Right lobe of liver (tissue), 6 donors: Measurements from ENCODE around the gene ATP13A1. TPM values are rescaled to one million over a fixed set of nuclear protein-coding genes. Genes with fewer than 3 reads are reported as not detected.

Source experiments
- ATAC-seq, 4 donors: fragments of 200-7000 bp; cut with Tn5 transposase; one replicate each; pipeline ENCODE4 v1.9.1; 2020; ENCODE audit warnings: mild to moderate bottlenecking in 4 of 4, moderate library complexity in 4 of 4
- DNase-seq, 3 donors: peaks; one replicate each; pipeline ENCODE4 v3.0.0-alpha.2; 2020
- H3K27ac ChIP-seq, 3 donors: fragments of 200-600 bp; one replicate each; pipeline ENCODE4 v1.8.0; 2022
- H3K27me3 ChIP-seq, 2 donors: fragments of 200-600 bp; one replicate each; pipeline ENCODE4 v1.8.0; 2022
- H3K36me3 ChIP-seq, 4 donors: fragments of 200-600 bp; sonication (generic) in 1 of 4; one replicate each; pipeline versions ENCODE4 v1.5.1 to v1.8.0; 2017 to 2022; ENCODE audit warnings: control low read depth in 1 of 4
- H3K4me1 ChIP-seq, 4 donors: fragments of 200-600 bp; sonication (generic) in 1 of 4; one replicate each; pipeline versions ENCODE4 v1.5.1 to v1.8.0; 2017 to 2022; ENCODE audit warnings: control low read depth in 1 of 4
- H3K4me3 ChIP-seq, 3 donors: fragments of 200-600 bp; one replicate each; pipeline ENCODE4 v1.8.0; 2022
- H3K9me3 ChIP-seq, 4 donors: fragments of 200-600 bp; sonication (generic) in 1 of 4; one replicate each; pipeline versions ENCODE4 v1.5.1 to v1.8.0; 2017 to 2022; ENCODE audit warnings: control low read depth in 1 of 4
- POLR2A ChIP-seq: fragments of 450-650 bp; IDR thresholded peaks from one replicate; pipeline ENCODE4 v1.6.1; 2017; ENCODE audit warnings: antibody characterized with exemption, mild to moderate bottlenecking
- WGBS: methylation state at CpG from one replicate; pipeline ENCODE4 v1.1.6; 2018; ENCODE audit warnings: low coverage, low lambda C conversion rate; ENCODE audit not compliant: insufficient coverage; ENCODE audit errors: missing lambda C conversion rate; 5-methylcytosine and 5-hydroxymethylcytosine counted together
- intact Hi-C, 2 donors: fragments of 100-400 bp; cut with DNase I; formaldehyde crosslinking; loops; one replicate each; pipeline versions ENCODE4 v1.11.2 to v1.14.1; 2022
- total RNA-seq, 6 experiments: library from RNA; depleted of rRNA in 2 of 6; stranded (reverse); fragments of >200 nt in 2 of 6; fragmentation: NEBNext Ultra II Directional in 3 of 6; extraction: Animal tissue kit (Norgen Biotek cat#: 25700) in 3 of 6; gene quantifications; one replicate each; pipeline versions ENCODE4 v1.1.0 to v1.2.4, GENCODE V29; 2016 to 2023
- TF ChIP-seq, protein P1 (sequence below), 4 donors: fragments of 200-600 bp in 3 of 4; fragments of 450-650 bp in 1 of 4; IDR thresholded peaks; one replicate each; pipeline versions ENCODE4 v1.5.1 to v1.8.0; 2016 to 2022; ENCODE audit warnings: antibody characterized with exemption in 4 of 4, mild to moderate bottlenecking in 2 of 4
- donor health status: DM: no; HTN: yes; CAD: no.
- donor health status: DM: no; HTN: no; CAD: no.
- donor health status: DM: no; HTN: no; CAD: no.
- donor health status: DM: no; HTN: yes; CAD: no.
- donor health status: DM: no; HTN: yes; CAD: no.

ATP13A1 gene
- total RNA-seq, 6 experiments from 2014 or later, result 26.3 to 159 (median 28.0) TPM

DNA sequence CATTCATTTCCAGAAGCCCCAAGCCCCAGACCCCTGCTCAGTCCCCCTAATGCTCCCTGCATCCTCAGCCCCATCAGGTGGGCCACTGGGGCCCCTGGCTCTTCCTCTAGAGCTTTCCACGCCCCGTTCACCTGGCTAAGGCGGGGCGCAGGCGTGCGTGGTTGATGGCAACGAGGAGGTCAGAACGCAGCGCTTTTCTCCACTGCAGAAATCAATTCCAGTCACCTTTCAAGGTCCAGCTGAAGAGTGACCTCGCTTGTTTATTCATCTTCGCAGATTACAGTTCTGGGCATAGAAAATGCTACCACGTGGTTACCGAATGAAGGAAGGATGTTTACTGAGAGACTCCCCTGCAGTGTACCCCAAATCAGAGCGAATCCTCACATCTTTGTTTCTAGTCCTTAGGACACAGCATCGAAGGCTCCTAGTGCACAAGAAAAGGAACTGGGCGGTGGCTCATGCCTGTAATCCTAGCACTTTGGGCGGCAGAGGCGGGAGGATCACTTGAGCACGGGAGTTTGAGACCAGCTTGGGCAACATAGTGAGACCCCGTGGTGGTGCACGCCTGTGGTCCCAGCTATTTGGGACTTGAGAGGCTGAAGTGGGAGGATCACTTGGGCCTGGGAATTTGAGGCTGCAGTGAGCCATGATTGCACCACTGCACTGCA, 44.2 kb downstream of the ATP13A1 start:
- TF ChIP-seq, protein P1, sequence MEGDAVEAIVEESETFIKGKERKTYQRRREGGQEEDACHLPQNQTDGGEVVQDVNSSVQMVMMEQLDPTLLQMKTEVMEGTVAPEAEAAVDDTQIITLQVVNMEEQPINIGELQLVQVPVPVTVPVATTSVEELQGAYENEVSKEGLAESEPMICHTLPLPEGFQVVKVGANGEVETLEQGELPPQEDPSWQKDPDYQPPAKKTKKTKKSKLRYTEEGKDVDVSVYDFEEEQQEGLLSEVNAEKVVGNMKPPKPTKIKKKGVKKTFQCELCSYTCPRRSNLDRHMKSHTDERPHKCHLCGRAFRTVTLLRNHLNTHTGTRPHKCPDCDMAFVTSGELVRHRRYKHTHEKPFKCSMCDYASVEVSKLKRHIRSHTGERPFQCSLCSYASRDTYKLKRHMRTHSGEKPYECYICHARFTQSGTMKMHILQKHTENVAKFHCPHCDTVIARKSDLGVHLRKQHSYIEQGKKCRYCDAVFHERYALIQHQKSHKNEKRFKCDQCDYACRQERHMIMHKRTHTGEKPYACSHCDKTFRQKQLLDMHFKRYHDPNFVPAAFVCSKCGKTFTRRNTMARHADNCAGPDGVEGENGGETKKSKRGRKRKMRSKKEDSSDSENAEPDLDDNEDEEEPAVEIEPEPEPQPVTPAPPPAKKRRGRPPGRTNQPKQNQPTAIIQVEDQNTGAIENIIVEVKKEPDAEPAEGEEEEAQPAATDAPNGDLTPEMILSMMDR (IDR thresholded peaks at IDR 0.05), result no peak
- no peak for TF ChIP-seq POLR2A
- DNase-seq, result no peak
- Histone ChIP-seq H3K4me1 (no peaks in the 10 kb centered on the region), H3K9me3 (no peaks in the 10 kb centered on the region), H3K4me3 (no peak overlapping the region), H3K27me3 (no peaks in the 10 kb centered on the region), H3K27ac (no peak overlapping the region), H3K36me3 (no peaks in the 10 kb centered on the region)
- intact Hi-C loops, result no loop called here
- WGBS, result 31% methylated on average over 16 of the region's 21 CpGs
- no peak for ATAC-seq

DNA sequence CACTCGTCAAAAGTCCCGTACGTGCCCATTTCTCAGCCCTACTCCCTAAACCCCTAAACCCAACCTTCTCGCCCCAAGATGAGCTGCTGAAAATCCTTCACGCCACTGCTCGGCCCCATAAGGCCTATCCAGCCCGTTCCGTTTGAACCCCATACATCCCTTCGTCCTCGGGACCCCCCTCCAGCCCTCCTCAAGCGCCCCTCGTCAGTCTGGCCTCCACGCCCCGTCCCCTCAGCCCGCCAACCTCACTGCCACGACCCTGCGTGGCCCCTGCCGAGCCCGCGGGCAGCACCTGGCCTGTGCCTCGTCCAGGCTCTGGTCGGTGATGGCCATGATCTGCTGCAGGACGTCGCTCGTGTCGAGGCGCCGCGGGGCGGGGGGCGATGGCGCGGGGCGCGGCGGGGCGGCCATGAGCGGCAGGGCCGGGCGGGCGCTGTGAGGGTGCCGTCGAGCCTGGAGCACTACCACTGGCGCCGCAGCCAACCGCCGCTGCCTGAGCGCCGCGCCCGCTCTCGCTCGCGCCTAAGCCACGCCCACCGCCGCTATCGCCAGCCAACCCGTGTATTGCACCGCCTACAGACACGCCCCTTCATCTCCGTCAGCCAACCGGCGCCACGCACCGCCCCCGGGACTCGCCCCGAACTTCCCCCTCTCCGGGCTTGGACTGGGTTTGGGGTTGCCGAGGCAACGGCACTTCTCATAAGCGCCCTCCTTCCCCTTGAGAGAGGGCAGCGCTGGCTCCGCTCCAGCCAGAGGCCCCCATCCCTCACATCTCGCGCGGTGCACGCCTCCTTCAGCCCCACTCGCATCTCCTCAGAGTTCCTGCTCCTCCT, 45.0 kb downstream of the ATP13A1 start, which contains the start of gene PBX4:
Gene PBX4, minus strand, starts transcription at position 469 of the 833 bp plus-strand sequence. Its CDS starts 58 bp downstream, at position 411.
- Histone ChIP-seq H3K9me3 (no peaks in the 10 kb centered on the region), H3K27me3 (no peaks in the 10 kb centered on the region), H3K4me3 (peak within 1 kb of the TSS in 1 of 3 donors; percentile 38), H3K27ac (no peak within 1 kb of the TSS), H3K36me3 (no peaks in the 10 kb centered on the region), H3K4me1 (no peaks in the 10 kb centered on the region)
- intact Hi-C loops, result no loop called here
- WGBS, result 14% methylated on average over 17 of the region's 80 CpGs
- DNase-seq (peak; percentile 85 to 93 (median 90)), ATAC-seq (peak; percentile 95 to 99 (median 98))
- TF ChIP-seq POLR2A, result peak; percentile 23
- TF ChIP-seq, protein P1 (IDR thresholded peaks at IDR 0.05), result no peak

DNA sequence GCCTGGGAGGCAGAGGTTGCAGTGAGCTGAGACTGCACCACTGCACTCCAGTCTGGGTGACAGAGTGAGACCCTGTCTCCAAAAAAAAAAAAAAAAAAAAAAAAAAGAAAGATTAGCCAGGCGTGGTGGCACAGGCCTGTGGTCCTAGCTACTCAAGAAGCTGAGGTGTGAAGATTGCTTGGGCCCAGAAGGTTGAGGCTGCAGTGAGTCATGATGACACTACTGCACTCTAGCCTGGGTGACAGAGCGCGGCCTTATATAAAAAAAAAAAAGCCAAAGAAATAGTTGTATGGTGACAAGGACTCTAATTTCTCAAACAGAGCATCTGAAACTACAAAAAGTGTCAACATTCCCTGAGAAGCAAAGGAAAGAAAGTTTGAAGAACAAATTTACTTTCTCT, 48.4 kb downstream of the ATP13A1 start:
- no peak for TF ChIP-seq POLR2A
- TF ChIP-seq, protein P1 (IDR thresholded peaks at IDR 0.05), result no peak
- intact Hi-C loops, result no loop called here
- Histone ChIP-seq H3K27ac (no peak overlapping the region), H3K4me1 (no peaks in the 10 kb centered on the region), H3K27me3 (no peaks in the 10 kb centered on the region), H3K9me3 (no peaks in the 10 kb centered on the region), H3K36me3 (no peaks in the 10 kb centered on the region), H3K4me3 (no peak overlapping the region)
- ATAC-seq (no peak), DNase-seq (no peak)
- WGBS, result 74% methylated on average over 3 of the region's 3 CpGs

DNA sequence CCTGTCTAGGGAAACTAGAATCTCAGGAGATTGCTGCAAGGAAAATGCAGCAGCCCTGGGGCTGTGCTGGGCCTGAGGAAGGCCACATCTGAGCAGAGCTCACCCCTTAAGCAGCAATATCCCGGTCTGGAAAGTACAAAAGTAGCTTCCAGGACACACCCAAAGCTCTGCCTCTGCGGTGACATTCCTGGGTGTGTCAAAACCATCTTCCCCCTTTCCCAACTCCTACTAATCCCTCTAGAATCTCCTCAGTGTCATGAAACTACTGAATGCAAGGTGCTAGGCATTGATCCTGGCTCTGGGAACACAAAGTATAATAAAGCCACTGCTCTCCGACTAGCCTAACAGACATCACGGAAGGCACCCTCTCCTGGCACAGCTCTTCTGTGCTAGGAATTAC, 50.0 kb downstream of the ATP13A1 start:
- ATAC-seq (no peak), DNase-seq (no peak)
- no peaks in the 10 kb centered on the region for H3K27me3 ChIP-seq

More for the DNA sequence above, 50.0 kb downstream of the ATP13A1 start:
- Histone ChIP-seq H3K9me3 (no peaks in the 10 kb centered on the region), H3K36me3 (no peaks in the 10 kb centered on the region), H3K4me1 (no peaks in the 10 kb centered on the region), H3K27ac (no peak overlapping the region), H3K4me3 (no peak overlapping the region)
- intact Hi-C loops, result no loop called here
- TF ChIP-seq, protein P1 (IDR thresholded peaks at IDR 0.05), result no peak
- TF ChIP-seq POLR2A, result no peak
- 73% methylated on average over 2 of the region's 4 CpGs for WGBS
